ENCODE data around the gene LMBR1L.

GRCh38 chr12:49061157-49061650 is 49.4 kb downstream of the LMBR1L start:
- TF ChIP-seq GTF2F1 (IDR thresholded peaks at IDR 0.05; ENCODE audit: borderline replicate concordance, low read depth, low read length) (no peak), JUN (IDR thresholded peaks at IDR 0.05; ENCODE audit: low read depth, low read length) (no peak), ATF3 (IDR thresholded peaks at IDR 0.05; ENCODE audit: insufficient read depth, low read depth, low read length) (no peak), RBBP5 (IDR thresholded peaks at IDR 0.05; ENCODE audit: borderline replicate concordance, low read depth, low read length) (no peak), CHD1 (IDR thresholded peaks at IDR 0.05; ENCODE audit: low read depth, low read length) (no peak), POLR2A (IDR thresholded peaks at IDR 0.05; ENCODE audit: control extremely low read depth in 1 of 2, low read depth in 2 of 2, low read length in 2 of 2) (no peak), SUZ12 (IDR thresholded peaks at IDR 0.05; ENCODE audit: low read length) (no peak), CTCF (IDR thresholded peaks at IDR 0.05; ENCODE audit: control extremely low read depth in 1 of 3, insufficient read depth in 1 of 3, low read depth in 1 of 3, low read length in 3 of 3) (no peak), EP300 (IDR thresholded peaks at IDR 0.05; ENCODE audit: borderline replicate concordance in 1 of 2, low read depth in 2 of 2, low read length in 2 of 2) (no peak), CHD2 (IDR thresholded peaks at IDR 0.05; ENCODE audit: low read length) (no peak), EZH2 (IDR thresholded peaks at IDR 0.05; ENCODE audit: low read depth, low read length, severe bottlenecking) (no peak), RAD21 (IDR thresholded peaks at IDR 0.05 in 1 of 2, conservative IDR thresholded peaks at IDR 0.05 in 1 of 2; ENCODE audit: low read depth in 2 of 2, low read length in 2 of 2) (no peak), CBX8 (IDR thresholded peaks at IDR 0.05; ENCODE audit: borderline replicate concordance, low read depth, low read length) (no peak), TAF1 (IDR thresholded peaks at IDR 0.05; ENCODE audit: low read depth, low read length) (no peak)

Data from H1 (cell line).